ENCODE measurements around the gene GNG12. TPM values are rescaled to one million over a fixed set of nuclear protein-coding genes. Genes with fewer than 3 reads are reported as not detected.

Gene GNG12
- total and polyA plus RNA-seq, 8 donors, result 21.7 to 189 (median 59.6) TPM

DNA sequence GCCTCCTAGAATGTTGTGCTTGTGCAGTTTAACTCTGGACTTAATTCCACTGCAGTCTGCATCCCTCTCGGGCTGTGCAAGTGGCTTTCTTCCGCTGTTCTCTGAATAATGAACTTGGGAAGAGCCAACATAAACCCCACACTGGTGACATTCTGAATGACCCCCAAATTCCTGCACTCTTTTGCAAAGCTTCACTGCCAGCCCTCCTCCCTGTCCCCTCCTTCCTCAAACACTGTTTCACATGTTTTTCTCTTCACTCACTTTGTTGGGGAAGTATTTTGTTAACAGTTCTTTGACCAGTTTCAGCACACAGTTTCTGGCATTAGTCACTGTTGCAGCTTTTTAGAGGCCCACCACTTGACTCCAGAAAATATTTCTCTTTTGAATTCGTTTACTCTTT, 39.7 kb downstream of the GNG12 start:
- intact Hi-C loops (cut with DNase I; ENCODE audit: low total_unique reads), result no loop called here
- peak overlapping the region in 3 of 5 donors; percentile 44 to 63 (median 62) for H3K27ac ChIP-seq
- 54 to 68% (median 57%) methylated on average over 3 of the region's 3 CpGs for WGBS, 5 donors

DNA sequence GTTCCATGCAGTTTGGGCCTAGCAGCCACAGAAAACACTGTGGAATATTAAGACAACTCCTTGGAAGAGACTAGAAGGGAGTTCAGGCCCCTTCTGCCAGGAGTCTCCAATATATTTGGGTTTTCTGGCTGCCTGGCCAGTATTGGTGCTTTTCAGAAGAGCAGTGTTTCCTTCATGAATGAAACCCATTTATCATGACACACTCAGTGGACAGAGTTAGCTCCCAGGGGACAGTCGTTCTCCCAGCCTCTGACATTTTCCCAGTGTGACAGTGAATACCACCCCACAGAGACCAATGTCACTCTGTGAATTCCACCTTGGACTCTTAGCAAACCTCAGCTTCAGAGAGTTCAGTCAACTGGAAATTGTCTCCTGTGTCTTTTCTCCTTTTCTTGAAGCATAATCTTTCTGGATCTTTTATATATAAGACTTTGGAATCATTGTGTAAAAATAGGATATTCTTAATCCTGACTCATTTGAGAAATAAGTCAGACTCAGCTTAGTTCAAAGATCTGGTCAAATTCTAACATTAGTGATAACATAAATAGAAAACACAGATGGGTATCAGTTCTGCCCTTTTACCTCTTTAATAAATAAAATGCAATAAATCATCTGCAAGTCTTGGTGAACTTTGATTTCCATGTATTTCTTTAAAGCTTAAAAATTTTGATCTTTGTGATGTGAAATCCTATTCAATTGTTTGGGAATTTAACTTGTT, 40.4 kb downstream of the GNG12 start:
- no peak for TF ChIP-seq POLR2A (IDR thresholded peaks at IDR 0.05)
- TF ChIP-seq POLR2AphosphoS5 (IDR thresholded peaks at IDR 0.05), result no peak
- TF ChIP-seq, protein P1, sequence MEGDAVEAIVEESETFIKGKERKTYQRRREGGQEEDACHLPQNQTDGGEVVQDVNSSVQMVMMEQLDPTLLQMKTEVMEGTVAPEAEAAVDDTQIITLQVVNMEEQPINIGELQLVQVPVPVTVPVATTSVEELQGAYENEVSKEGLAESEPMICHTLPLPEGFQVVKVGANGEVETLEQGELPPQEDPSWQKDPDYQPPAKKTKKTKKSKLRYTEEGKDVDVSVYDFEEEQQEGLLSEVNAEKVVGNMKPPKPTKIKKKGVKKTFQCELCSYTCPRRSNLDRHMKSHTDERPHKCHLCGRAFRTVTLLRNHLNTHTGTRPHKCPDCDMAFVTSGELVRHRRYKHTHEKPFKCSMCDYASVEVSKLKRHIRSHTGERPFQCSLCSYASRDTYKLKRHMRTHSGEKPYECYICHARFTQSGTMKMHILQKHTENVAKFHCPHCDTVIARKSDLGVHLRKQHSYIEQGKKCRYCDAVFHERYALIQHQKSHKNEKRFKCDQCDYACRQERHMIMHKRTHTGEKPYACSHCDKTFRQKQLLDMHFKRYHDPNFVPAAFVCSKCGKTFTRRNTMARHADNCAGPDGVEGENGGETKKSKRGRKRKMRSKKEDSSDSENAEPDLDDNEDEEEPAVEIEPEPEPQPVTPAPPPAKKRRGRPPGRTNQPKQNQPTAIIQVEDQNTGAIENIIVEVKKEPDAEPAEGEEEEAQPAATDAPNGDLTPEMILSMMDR (IDR thresholded peaks at IDR 0.05), result no peak
- TF ChIP-seq EP300 (IDR thresholded peaks at IDR 0.05), result no peak

More for the DNA sequence above, 39.7 kb downstream of the GNG12 start:
- peak in 1 of 2 donors; percentile 74 for DNase-seq
- Histone ChIP-seq H3K9me3 (peaks cover 0 to 3% (median 0%) of the 10 kb centered on the region in 4 donors), H3K36me3 (no peaks in the 10 kb centered on the region), H3K4me3 (no peak overlapping the region), H3K4me1 (peaks cover 0 to 74% (median 48%) of the 10 kb centered on the region in 4 donors), H3K27me3 (no peaks in the 10 kb centered on the region)
- TF ChIP-seq POLR2A (IDR thresholded peaks at IDR 0.05), result no peak
- TF ChIP-seq EP300 (IDR thresholded peaks at IDR 0.05), result no peak

DNA sequence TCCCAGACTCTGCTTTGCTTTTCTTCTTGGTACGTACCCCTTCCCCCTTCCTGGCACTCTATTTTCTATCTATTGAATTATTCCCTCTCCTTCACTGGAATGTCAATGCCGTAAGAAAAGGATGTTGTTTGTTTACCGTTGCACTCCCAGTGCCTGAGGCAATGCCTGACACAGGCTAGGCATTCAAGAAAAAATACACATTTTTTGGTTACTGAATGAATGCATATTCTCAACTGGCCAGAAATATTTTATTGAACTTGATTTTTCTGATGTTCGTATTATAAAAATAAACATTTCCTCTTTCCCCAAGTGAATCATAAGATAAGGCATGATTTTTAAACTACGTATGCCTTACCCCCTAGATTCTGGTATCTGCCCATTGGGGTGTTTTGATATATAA, 41.2 kb downstream of the GNG12 start:
- WGBS, 5 donors, result 60 to 71% (median 62%) methylated on average over 5 of the region's 5 CpGs
- Histone ChIP-seq H3K27ac (peak overlapping the region in 4 of 5 donors; percentile 2 to 52 (median 44)), H3K4me3 (no peak overlapping the region), H3K27me3 (no peaks in the 10 kb centered on the region), H3K4me1 (peaks cover 11 to 87% (median 54%) of the 10 kb centered on the region in 4 donors), H3K9me3 (peaks cover 0 to 3% (median 0%) of the 10 kb centered on the region in 4 donors), H3K36me3 (no peaks in the 10 kb centered on the region)
- TF ChIP-seq POLR2A (IDR thresholded peaks at IDR 0.05) (no peak), POLR2AphosphoS5 (IDR thresholded peaks at IDR 0.05) (no peak), EP300 (IDR thresholded peaks at IDR 0.05) (no peak)
- TF ChIP-seq, protein P1 (IDR thresholded peaks at IDR 0.05), result no peak
- no peak for DNase-seq
- intact Hi-C loops (cut with DNase I; ENCODE audit: low total_unique reads), result no loop called here

More for the DNA sequence above, 40.4 kb downstream of the GNG12 start:
- Histone ChIP-seq H3K9me3 (peaks cover 0 to 3% (median 0%) of the 10 kb centered on the region in 4 donors), H3K27me3 (no peaks in the 10 kb centered on the region), H3K27ac (peak overlapping the region in 4 of 5 donors; percentile 2 to 62 (median 44)), H3K36me3 (no peaks in the 10 kb centered on the region), H3K4me3 (no peak overlapping the region), H3K4me1 (peaks cover 6 to 80% (median 51%) of the 10 kb centered on the region in 4 donors)
- WGBS, 5 donors, result 47 to 80% (median 62%) methylated on average over 1 of the region's 1 CpG
- no peak for DNase-seq
- intact Hi-C loops (cut with DNase I; ENCODE audit: low total_unique reads), result no loop called here

DNA sequence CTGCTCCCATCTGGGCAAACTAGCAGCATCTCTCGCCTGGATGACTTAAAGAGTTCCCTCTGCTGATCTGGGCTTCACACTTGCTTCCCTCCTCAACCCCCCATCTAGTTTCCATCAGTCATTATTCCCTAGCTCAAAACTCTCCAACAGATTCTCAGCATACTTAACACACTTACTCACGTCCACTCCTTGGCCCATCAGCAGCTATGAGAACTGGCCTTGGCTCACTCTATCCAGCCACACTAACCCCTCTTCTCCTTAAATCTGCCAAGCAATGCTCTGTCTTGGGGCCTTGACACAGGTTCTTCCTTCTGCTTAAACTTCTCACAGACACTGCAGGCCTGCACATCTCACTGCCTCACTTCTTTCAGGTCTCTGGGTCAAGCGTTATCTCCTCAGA, 41.6 kb downstream of the GNG12 start:
- Histone ChIP-seq H3K9me3 (peaks cover 0 to 1% (median 0%) of the 10 kb centered on the region in 4 donors), H3K27ac (peak overlapping the region in 3 of 5 donors; percentile 40 to 52 (median 49)), H3K27me3 (no peaks in the 10 kb centered on the region), H3K4me3 (no peak overlapping the region), H3K4me1 (peaks cover 11 to 88% (median 55%) of the 10 kb centered on the region in 4 donors), H3K36me3 (no peaks in the 10 kb centered on the region)
- TF ChIP-seq POLR2A (IDR thresholded peaks at IDR 0.05) (no peak), EP300 (IDR thresholded peaks at IDR 0.05) (no peak), POLR2AphosphoS5 (IDR thresholded peaks at IDR 0.05) (no peak)
- TF ChIP-seq, protein P1 (IDR thresholded peaks at IDR 0.05), result no peak
- intact Hi-C loops (cut with DNase I; ENCODE audit: low total_unique reads), result no loop called here
- 61 to 87% (median 80%) methylated on average over 3 of the region's 3 CpGs for WGBS, 5 donors
- no peak for DNase-seq

DNA sequence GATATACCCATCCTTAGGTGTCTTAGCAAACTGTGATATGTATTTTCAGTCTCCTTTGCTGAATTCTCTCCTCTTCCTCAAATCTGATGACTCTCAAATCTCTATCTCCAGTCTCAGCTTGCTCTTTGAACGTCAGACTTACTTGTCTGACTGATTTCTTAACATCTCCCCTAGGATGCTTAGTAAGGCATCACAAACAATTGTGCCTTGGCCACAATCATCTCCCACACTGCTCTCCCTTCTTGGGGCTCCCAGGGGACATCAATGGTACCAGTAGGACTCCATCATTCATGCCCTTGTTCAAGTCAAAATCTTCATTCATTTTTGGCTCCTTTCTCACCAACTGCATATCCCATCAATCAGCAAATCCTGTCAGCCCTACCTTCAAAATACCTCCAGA, 42.0 kb downstream of the GNG12 start:
- H3K9me3 ChIP-seq, result no peaks in the 10 kb centered on the region
- peaks cover 11 to 87% (median 54%) of the 10 kb centered on the region in 4 donors for H3K4me1 ChIP-seq
- intact Hi-C loops (cut with DNase I; ENCODE audit: low total_unique reads), result no loop called here
- H3K36me3 ChIP-seq, result no peaks in the 10 kb centered on the region
- H3K27ac ChIP-seq, result peak overlapping the region in 3 of 5 donors; percentile 40 to 52 (median 49)
- TF ChIP-seq POLR2AphosphoS5 (IDR thresholded peaks at IDR 0.05), result no peak
- TF ChIP-seq, protein P1 (IDR thresholded peaks at IDR 0.05), result no peak
- TF ChIP-seq EP300 (IDR thresholded peaks at IDR 0.05), result no peak
- TF ChIP-seq POLR2A (IDR thresholded peaks at IDR 0.05), result no peak
- 21 to 42% (median 39%) methylated on average over 1 of the region's 1 CpG for WGBS, 5 donors
- H3K27me3 ChIP-seq, result no peaks in the 10 kb centered on the region
- H3K4me3 ChIP-seq, result no peak overlapping the region
- no peak for DNase-seq

Measured in stomach (tissue), 9 donors.